GM12872 (cell line): ENCODE data around the gene TMEM273.

Source experiments
- CTCF ChIP-seq: IDR thresholded peaks from 3 replicates; pipeline ENCODE4 v1.5.1; 2011; ENCODE audit warnings: low read depth, mild to moderate bottlenecking, low read length, moderate library complexity; ENCODE audit not compliant: insufficient read depth

Gene TMEM273

DNA sequence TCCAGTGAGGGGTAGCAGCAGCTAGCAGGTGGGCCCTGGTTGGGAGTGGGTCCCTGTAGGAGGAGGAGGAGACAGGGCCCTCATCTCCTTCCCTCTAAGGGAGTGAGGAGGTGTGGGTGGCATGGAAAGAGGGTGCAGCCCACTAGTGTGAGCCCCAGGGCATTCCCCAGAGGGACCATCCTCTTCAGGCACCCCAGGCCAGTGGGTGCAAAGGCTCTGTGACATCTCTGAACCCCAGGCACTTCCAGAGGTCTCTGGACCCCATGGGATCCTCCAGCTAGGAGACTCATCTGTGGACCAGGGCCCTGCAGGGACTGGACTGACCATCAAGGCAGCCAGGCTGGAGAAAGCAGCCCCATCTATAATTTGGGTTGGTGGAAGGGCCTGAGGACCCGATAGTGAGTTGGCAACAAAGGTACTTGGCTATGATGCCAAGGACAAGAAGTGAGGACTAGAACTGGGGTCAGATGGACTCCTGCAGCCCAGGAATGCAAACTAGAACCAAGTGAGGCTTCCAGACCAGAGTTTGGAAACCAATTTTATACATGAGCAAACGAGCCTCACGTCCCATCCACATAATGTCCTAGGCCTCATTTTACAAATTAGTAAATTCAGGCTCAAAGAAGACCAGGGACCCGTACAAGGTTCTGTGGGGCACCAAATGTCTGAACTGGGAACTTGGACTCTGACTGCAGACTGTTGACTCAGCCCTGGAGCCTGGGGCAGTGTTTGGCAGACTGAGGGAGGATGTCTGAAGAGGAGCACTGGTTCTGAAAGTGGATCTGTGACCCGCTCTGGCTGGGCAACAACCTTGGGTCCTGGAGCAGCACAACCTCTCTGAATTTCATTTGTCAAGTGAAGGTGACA lies 71.4 kb downstream of the TMEM273 start:
- TF ChIP-seq CTCF = no peak

DNA sequence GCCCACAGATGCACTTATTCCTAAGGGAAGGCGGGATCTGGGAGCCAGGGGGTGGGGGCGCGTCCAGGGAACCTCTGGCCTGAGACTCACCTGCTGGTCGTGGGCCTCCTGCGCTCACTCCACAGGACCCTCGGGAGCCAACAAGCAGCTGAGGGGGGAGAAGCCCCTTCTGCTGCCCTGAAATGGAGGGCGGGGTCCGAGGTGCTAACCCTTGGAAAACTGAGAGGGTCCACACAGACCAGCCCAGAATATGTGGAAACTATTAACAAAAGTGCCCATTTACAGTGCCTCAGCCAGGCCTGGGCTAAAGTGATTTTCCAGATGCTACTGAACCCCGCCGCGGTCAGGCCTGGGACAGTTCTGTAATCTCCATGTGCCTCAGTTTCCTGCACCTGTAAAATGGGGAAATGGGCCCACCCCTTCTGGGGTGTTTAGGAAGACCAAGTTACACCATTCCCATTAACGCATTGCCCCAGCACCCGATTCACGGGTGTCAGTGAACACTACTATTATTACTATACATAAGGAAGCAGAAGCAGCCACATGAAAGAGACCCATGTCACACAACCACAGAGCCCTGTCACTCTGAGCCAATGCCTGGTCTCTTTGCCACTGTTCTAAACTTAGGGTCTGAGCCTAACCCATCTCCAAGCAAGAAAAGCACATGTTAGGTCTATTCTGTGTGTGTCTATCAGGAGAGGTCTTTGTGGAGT lies 72.2 kb downstream of the TMEM273 start:
- TF ChIP-seq CTCF = no peak

GRCh38 chr10:49115015-49115795 lies 73.0 kb downstream of the TMEM273 start, which contains the start of gene VSTM4:
VSTM4 (minus strand) TSS chr10:49115522; CDS start chr10:49115485, 37 bp downstream.
- no peak; the same call in 2 of the 3 replicates for TF ChIP-seq CTCF

- TF ChIP-seq CTCF = no peak
These were observed 73.5 kb downstream of the TMEM273 start for GRCh38 chr10:49114718-49115014.

DNA sequence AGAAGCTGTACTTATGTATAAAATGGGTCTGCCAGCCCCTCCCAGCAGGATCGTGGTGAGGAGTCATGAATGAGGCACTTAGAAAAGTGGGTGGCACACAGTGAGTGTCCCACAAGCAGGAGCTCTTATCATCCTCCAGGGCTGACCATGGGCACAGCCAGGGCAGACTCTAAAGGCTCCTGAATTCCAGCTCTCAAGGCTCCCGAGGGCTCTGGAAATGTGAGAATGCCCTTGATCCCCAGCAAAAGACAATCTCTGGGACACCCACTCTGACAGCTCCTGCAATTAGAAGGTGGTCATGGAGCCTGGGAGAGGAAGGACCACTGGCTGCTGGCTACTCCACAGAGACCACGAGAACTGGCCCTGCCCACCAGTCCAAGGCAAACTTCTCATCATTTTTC lies 74.5 kb downstream of the TMEM273 start:
- no peak for TF ChIP-seq CTCF

- TF ChIP-seq CTCF = no peak
These were observed 75.3 kb downstream of the TMEM273 start for GRCh38 chr10:49112851-49113250.

DNA sequence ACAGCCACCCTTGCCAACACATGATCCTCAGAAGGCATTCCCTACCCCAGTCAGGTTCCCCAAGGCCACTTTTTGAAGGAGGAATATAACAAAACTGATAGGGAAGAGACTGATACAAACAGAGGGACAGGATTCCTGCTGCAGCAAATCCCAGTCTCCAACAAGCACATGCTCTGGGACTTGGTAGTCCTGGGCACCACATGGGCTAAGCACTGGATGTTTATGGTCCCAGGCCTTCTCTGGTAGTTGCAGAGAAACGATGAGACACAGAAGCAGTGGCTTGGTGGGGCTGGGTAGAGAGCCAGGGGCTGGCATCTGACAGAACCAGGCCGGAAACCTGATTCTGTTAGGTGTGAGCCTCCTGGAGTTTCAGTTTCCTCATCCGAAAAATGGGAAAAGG lies 76.1 kb downstream of the TMEM273 start:
- no peak for TF ChIP-seq CTCF
